PFSK-1 (cell line): ENCODE data around the gene THSD7B.

ENCODE experiments used
- POLR2AphosphoS5 ChIP-seq: IDR thresholded peaks from 2 replicates; pipeline ENCODE4 v1.6.1; 2012; ENCODE audit warnings: low read depth, mild to moderate bottlenecking, control low read depth, low read length, moderate library complexity
- SIN3A ChIP-seq: IDR thresholded peaks from 2 replicates; pipeline ENCODE4 v1.6.1; 2012; ENCODE audit warnings: mild to moderate bottlenecking, low read length, moderate library complexity, borderline replicate concordance; ENCODE audit not compliant: insufficient read depth
- TF ChIP-seq, protein P1 (sequence below), 2 experiments: IDR thresholded peaks; 2 replicates each; pipeline versions ENCODE4 v1.6.1 to v1.8.0; 2011 to 2012; ENCODE audit warnings: low read depth in 2 of 2, low read length in 2 of 2, control low read depth in 1 of 2, inconsistent platforms in 1 of 2, mild to moderate bottlenecking in 1 of 2, moderate library complexity in 1 of 2; ENCODE audit not compliant: insufficient read depth in 1 of 2

DNA sequence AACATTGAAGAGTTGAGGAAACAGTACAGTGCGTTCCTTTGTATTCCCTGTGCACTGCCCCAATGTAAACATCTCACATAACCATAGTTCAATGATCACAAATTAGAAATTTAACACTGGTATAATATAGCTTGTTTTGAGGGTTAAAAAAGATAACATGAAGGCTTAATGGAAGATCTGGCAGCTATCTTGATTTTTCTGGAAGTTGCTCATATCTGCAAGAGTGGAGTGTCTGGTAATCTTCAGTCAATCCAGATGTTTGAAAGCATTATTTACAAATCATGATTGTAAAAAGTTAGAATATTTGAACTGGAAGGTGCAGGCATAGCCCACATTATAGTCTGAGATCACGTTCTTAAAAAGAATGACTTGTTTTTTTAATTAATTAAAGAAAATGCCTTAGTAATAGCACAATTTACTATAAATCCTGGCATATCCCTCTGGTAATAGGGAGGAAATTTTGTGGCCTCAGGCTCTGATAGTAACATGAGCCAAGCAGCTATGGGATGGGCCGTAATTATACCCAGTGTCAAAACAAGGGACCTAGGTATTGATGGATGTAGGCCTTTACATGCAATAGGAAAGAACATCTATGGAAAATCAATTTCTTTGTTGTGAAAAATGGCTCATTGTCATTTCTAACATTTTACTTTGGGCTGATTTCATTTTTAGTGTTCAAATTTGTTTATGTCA is 418.0 kb downstream of the THSD7B start:
- TF ChIP-seq POLR2AphosphoS5 (no peak), SIN3A (no peak)
- TF ChIP-seq, protein P1, sequence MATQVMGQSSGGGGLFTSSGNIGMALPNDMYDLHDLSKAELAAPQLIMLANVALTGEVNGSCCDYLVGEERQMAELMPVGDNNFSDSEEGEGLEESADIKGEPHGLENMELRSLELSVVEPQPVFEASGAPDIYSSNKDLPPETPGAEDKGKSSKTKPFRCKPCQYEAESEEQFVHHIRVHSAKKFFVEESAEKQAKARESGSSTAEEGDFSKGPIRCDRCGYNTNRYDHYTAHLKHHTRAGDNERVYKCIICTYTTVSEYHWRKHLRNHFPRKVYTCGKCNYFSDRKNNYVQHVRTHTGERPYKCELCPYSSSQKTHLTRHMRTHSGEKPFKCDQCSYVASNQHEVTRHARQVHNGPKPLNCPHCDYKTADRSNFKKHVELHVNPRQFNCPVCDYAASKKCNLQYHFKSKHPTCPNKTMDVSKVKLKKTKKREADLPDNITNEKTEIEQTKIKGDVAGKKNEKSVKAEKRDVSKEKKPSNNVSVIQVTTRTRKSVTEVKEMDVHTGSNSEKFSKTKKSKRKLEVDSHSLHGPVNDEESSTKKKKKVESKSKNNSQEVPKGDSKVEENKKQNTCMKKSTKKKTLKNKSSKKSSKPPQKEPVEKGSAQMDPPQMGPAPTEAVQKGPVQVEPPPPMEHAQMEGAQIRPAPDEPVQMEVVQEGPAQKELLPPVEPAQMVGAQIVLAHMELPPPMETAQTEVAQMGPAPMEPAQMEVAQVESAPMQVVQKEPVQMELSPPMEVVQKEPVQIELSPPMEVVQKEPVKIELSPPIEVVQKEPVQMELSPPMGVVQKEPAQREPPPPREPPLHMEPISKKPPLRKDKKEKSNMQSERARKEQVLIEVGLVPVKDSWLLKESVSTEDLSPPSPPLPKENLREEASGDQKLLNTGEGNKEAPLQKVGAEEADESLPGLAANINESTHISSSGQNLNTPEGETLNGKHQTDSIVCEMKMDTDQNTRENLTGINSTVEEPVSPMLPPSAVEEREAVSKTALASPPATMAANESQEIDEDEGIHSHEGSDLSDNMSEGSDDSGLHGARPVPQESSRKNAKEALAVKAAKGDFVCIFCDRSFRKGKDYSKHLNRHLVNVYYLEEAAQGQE (IDR thresholded peaks at IDR 0.05; ENCODE audit: insufficient read depth in 1 of 2, low read depth in 2 of 2, low read length in 2 of 2) = no peak
